Measurements from ENCODE around the gene NKTR. TPM values are rescaled to one million over a fixed set of nuclear protein-coding genes. Genes with fewer than 3 reads are reported as not detected.

The NKTR gene
- total RNA-seq, 1 donor from 2014 or later: 118 TPM

DNA sequence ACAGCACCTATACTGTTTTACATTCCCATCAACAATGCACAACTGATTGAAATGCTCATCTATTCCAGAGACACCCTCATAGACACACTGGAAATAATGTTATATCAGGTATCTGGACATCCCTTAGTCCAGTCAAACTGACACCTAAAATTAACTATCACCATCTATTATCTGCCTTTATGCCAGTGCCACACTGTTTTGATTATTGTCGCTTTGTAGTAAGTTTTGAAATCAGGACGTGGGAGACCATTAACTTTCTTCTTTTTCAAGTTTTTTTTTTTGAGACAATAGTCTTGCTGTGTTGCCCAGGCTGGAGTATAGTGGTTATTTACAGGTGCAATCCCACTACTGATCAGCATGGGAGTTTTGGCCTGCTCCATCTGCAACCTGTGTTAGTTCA, 75.4 kb downstream of the NKTR start:
- no peaks in the 10 kb centered on the region for H3K27me3 Mint-ChIP-seq (ENCODE audit: unreplicated experiment)
- no peak overlapping the region for H3K4me3 Mint-ChIP-seq (ENCODE audit: unreplicated experiment)
- H3K9me3 Mint-ChIP-seq (ENCODE audit: unreplicated experiment): no peaks in the 10 kb centered on the region
- H3K4me1 Mint-ChIP-seq (ENCODE audit: unreplicated experiment): peaks cover 3% of the 10 kb centered on the region
- H3K27ac Mint-ChIP-seq (ENCODE audit: unreplicated experiment): no peak overlapping the region
- no peak for DNase-seq (ENCODE audit: low spot score)
- H3K36me3 Mint-ChIP-seq (ENCODE audit: low read depth, unreplicated experiment): no peaks in the 10 kb centered on the region
- no peak for TF ChIP-seq CTCF (IDR thresholded peaks at IDR 0.05; ENCODE audit: unreplicated experiment)

GRCh38 chr3:42678447-42678846, 78.0 kb downstream of the NKTR start:
- TF ChIP-seq CTCF (IDR thresholded peaks at IDR 0.05; ENCODE audit: unreplicated experiment): no peak
- no peak overlapping the region for H3K4me3 Mint-ChIP-seq (ENCODE audit: unreplicated experiment)
- no peaks in the 10 kb centered on the region for H3K36me3 Mint-ChIP-seq (ENCODE audit: low read depth, unreplicated experiment)
- no peak overlapping the region for H3K27ac Mint-ChIP-seq (ENCODE audit: unreplicated experiment)
- H3K27me3 Mint-ChIP-seq (ENCODE audit: unreplicated experiment): no peaks in the 10 kb centered on the region
- no peaks in the 10 kb centered on the region for H3K9me3 Mint-ChIP-seq (ENCODE audit: unreplicated experiment)
- H3K4me1 Mint-ChIP-seq (ENCODE audit: unreplicated experiment): no peaks in the 10 kb centered on the region
- DNase-seq (ENCODE audit: low spot score): no peak

DNA sequence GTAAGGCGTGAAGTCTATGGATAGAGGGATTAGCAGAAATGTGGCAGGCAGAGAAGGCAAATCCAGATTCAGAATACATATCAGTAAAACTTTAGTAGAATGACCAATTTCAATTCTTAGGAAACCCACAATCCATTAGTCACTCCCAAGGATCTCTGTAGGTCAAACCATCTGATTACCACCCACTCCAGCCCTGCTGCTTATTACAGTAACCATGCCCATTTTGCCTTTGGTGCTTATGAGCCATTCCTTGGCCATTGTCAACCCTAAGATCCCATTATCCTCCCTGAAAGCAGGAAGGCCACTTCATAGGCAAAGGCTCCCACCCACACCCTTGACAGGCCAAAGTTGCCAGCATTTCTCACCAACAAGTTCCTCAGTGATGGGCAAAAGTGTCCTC, 79.8 kb downstream of the NKTR start:
- no peak for DNase-seq (ENCODE audit: low spot score)
- H3K4me1 Mint-ChIP-seq (ENCODE audit: unreplicated experiment): no peaks in the 10 kb centered on the region
- H3K36me3 Mint-ChIP-seq (ENCODE audit: low read depth, unreplicated experiment): no peaks in the 10 kb centered on the region
- no peak overlapping the region for H3K4me3 Mint-ChIP-seq (ENCODE audit: unreplicated experiment)
- no peak for TF ChIP-seq CTCF (IDR thresholded peaks at IDR 0.05; ENCODE audit: unreplicated experiment)
- no peaks in the 10 kb centered on the region for H3K27me3 Mint-ChIP-seq (ENCODE audit: unreplicated experiment)
- no peak overlapping the region for H3K27ac Mint-ChIP-seq (ENCODE audit: unreplicated experiment)
- H3K9me3 Mint-ChIP-seq (ENCODE audit: unreplicated experiment): no peaks in the 10 kb centered on the region

DNA sequence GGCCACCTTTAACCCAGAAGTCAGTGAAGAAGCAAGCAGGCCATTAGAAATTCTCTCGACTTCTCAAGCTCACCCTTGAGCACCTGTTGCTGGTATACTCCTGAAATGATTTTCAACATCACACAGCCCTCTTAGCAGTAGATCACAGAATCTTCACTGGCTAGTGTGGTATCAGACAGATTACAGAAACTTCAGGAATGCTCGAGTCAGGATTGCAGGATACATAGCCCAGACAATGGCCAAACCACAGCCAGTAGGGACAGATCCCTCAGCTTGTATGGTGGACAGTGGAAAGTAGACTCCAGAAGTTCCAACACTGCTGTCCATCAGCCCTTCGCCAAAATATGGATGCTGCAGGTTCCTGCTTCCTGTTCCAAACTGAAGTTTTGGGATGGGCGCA, 80.3 kb downstream of the NKTR start:
- Mint-ChIP-seq H3K27me3 (ENCODE audit: unreplicated experiment) (no peaks in the 10 kb centered on the region), H3K9me3 (ENCODE audit: unreplicated experiment) (no peaks in the 10 kb centered on the region), H3K36me3 (ENCODE audit: low read depth, unreplicated experiment) (no peaks in the 10 kb centered on the region), H3K4me3 (ENCODE audit: unreplicated experiment) (no peak overlapping the region), H3K4me1 (ENCODE audit: unreplicated experiment) (no peaks in the 10 kb centered on the region), H3K27ac (ENCODE audit: unreplicated experiment) (no peak overlapping the region)
- DNase-seq (ENCODE audit: low spot score): no peak
- TF ChIP-seq CTCF (IDR thresholded peaks at IDR 0.05; ENCODE audit: unreplicated experiment): no peak

DNA sequence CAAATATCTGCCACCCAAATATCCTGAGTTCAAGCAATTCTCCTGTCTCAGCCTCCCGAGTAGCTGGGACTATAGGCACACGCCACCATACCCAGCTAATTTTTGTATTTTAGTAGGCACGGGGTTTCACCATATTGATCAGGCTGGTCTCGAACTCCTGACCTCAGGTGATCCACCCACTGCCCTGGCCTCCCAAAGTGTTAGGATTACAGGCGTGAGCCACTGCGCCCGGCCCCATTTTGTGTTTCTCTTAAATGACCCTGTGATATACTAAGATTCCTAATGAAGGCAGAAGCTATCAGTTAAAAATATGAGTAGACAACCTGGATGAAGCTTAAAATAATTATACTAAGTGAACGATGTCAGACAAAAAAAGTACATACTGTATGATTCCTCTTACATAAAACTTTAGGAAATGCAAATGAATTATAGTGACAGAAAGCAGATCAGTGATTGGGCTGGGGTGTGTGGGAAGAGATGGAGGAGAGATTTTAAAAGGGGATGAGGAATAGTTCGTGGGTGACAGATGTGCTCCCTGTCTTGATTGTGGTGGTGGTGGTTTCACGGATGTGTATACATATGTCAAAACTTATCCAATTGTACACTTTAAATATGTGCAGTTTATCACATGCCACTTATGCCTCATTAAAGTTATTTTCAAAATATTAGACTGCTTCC, 81.0 kb downstream of the NKTR start:
- TF ChIP-seq CTCF (IDR thresholded peaks at IDR 0.05; ENCODE audit: unreplicated experiment): no peak
- DNase-seq (ENCODE audit: low spot score): no peak
- Mint-ChIP-seq H3K9me3 (ENCODE audit: unreplicated experiment) (no peaks in the 10 kb centered on the region), H3K4me1 (ENCODE audit: unreplicated experiment) (no peaks in the 10 kb centered on the region), H3K4me3 (ENCODE audit: unreplicated experiment) (no peak overlapping the region), H3K36me3 (ENCODE audit: low read depth, unreplicated experiment) (no peaks in the 10 kb centered on the region), H3K27me3 (ENCODE audit: unreplicated experiment) (no peaks in the 10 kb centered on the region), H3K27ac (ENCODE audit: unreplicated experiment) (no peak overlapping the region)
